PFSK-1 (cell line): ENCODE results near the gene IL4R.

Experiments used
- FOXP2 ChIP-seq: optimal IDR thresholded peaks from 2 replicates; pipeline ENCODE3; 2011; ENCODE audit warnings: borderline replicate concordance, control low read depth, inconsistent platforms; ENCODE audit not compliant: insufficient read depth; ENCODE audit errors: extremely low read length, extremely low read depth
- POLR2AphosphoS5 ChIP-seq: IDR thresholded peaks from 2 replicates; pipeline ENCODE4 v1.6.1; 2012; ENCODE audit warnings: low read depth, mild to moderate bottlenecking, control low read depth, low read length, moderate library complexity
- SIN3A ChIP-seq: IDR thresholded peaks from 2 replicates; pipeline ENCODE4 v1.6.1; 2012; ENCODE audit warnings: mild to moderate bottlenecking, low read length, moderate library complexity, borderline replicate concordance; ENCODE audit not compliant: insufficient read depth
- TAF1 ChIP-seq: IDR thresholded peaks from 2 replicates; pipeline ENCODE4 v1.6.1; 2012; ENCODE audit warnings: low read length, control low read depth, borderline replicate concordance; ENCODE audit not compliant: insufficient read depth
- TF ChIP-seq, protein P1 (sequence below), 2 experiments: IDR thresholded peaks; 2 replicates each; pipeline versions ENCODE4 v1.6.1 to v1.8.0; 2011 to 2012; ENCODE audit warnings: low read depth in 2 of 2, low read length in 2 of 2, control low read depth in 1 of 2, inconsistent platforms in 1 of 2, mild to moderate bottlenecking in 1 of 2, moderate library complexity in 1 of 2; ENCODE audit not compliant: insufficient read depth in 1 of 2

The IL4R gene

DNA sequence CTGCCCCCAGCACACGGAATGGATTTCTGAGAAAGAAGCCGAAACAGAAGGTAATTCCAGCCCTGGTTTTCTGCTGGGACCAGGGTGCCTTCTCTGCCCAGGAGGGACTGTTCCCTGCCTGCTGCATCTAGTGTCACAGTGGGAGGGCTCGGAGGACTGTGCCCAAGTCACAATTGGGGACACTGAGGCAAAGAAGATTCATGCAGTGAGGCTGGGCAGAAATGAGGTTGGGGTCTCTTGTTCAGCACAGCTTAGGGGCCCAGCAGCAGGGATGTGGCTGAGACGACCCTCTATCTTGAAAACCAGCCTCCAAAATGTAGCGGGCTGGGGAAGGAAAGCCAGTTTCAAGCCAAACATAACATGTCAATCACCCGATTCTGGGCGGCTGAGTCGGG is 88.8 kb downstream of the IL4R start:
- TF ChIP-seq SIN3A: no peak
- no peak for TF ChIP-seq FOXP2
- no peak for TF ChIP-seq TAF1
- TF ChIP-seq, protein P1, sequence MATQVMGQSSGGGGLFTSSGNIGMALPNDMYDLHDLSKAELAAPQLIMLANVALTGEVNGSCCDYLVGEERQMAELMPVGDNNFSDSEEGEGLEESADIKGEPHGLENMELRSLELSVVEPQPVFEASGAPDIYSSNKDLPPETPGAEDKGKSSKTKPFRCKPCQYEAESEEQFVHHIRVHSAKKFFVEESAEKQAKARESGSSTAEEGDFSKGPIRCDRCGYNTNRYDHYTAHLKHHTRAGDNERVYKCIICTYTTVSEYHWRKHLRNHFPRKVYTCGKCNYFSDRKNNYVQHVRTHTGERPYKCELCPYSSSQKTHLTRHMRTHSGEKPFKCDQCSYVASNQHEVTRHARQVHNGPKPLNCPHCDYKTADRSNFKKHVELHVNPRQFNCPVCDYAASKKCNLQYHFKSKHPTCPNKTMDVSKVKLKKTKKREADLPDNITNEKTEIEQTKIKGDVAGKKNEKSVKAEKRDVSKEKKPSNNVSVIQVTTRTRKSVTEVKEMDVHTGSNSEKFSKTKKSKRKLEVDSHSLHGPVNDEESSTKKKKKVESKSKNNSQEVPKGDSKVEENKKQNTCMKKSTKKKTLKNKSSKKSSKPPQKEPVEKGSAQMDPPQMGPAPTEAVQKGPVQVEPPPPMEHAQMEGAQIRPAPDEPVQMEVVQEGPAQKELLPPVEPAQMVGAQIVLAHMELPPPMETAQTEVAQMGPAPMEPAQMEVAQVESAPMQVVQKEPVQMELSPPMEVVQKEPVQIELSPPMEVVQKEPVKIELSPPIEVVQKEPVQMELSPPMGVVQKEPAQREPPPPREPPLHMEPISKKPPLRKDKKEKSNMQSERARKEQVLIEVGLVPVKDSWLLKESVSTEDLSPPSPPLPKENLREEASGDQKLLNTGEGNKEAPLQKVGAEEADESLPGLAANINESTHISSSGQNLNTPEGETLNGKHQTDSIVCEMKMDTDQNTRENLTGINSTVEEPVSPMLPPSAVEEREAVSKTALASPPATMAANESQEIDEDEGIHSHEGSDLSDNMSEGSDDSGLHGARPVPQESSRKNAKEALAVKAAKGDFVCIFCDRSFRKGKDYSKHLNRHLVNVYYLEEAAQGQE (IDR thresholded peaks at IDR 0.05; ENCODE audit: insufficient read depth in 1 of 2, low read depth in 2 of 2, low read length in 2 of 2): no peak
- TF ChIP-seq POLR2AphosphoS5: no peak

DNA sequence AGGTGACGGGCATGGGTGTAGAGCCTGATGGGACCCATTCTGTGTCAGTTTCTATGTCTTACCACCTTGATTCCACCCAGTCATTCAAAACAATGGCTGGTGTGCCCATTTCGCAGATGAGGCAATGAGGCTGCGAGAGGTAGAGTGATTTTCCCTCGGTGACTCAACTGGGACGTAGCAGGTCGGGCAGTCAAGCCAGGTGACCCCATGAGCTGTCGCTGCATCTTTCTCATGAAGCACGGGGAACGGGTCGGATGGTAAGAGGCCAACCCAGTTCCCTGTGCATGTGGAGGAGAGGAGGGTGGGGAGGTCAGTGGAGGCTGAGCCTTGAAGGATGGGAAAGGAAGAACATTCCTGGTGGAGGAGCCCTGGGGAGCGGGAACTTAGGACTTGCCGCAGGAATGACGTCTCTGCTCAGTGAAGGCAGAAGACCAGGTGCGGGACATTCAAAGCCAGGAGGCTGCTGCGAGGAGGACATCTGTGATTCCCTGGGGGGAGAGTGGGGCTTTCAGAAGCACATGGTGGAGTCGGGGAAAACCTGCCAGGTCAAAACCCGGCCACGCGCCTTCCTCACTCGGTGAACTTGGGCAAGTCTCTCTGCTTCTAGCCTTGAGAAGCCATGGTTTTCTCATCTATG is 89.3 kb downstream of the IL4R start:
- TF ChIP-seq SIN3A (no peak), FOXP2 (no peak), TAF1 (no peak), POLR2AphosphoS5 (no peak)
- TF ChIP-seq, protein P1 (IDR thresholded peaks at IDR 0.05; ENCODE audit: insufficient read depth in 1 of 2, low read depth in 2 of 2, low read length in 2 of 2): no peak

DNA sequence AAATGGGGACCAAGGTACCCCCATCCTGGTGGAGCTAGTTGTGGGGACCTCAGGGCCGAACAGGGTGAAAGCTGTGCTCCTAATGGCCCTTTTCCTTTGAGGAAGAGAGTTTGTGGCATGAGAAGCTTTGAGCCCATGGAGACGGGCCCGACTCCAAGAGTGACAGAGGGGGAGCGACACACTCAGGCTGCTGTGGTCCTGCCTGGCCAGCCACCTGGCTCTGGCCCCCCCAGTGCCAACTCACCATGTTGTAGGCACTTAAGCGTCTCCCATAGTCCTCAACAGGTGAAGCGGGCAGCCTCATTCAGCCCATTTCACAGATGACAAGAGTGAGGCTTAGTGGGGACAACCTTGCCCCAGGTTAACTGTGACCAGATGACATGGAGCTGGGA is 89.8 kb downstream of the IL4R start:
- TF ChIP-seq FOXP2 (no peak), POLR2AphosphoS5 (no peak), SIN3A (no peak), TAF1 (no peak)
- TF ChIP-seq, protein P1 (IDR thresholded peaks at IDR 0.05; ENCODE audit: insufficient read depth in 1 of 2, low read depth in 2 of 2, low read length in 2 of 2): no peak

DNA sequence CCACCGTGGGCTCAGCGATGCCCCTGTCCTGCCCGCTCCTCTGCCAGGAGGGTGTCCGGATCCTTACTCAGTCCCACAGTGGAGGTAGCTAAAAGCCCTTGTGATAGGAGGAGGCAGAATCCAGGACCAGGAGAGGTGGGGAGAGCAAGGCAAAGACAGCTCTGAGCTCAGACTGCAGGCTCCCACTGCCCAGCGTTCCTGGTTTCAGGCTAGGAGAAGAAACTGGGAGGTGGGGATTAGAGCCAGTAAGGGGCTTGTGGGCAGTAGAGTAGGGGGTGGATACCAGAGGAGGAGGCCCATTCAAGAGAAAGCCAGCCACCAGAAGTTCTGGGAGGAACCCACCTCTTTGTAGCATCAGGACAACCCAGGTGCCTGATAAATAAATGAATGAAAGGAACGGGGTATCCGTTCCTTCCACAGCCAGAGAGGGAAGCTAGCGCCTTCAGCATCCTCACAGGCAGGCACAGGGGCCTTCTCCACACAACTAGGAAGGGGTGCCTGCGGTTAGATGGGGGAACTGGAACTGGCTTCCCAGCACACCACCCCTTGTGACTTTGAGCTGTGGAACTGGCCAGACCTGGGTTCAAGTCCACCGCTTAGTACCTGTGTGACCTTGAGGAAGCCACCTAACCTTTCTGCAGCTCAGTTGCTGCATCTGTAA is 90.5 kb downstream of the IL4R start:
- TF ChIP-seq SIN3A: no peak
- TF ChIP-seq, protein P1 (IDR thresholded peaks at IDR 0.05; ENCODE audit: insufficient read depth in 1 of 2, low read depth in 2 of 2, low read length in 2 of 2): no peak
- no peak for TF ChIP-seq TAF1
- TF ChIP-seq POLR2AphosphoS5: no peak
